HT-29 (cell line): ENCODE results near the gene GMPPB. TPM values are rescaled to one million over a fixed set of nuclear protein-coding genes. Genes with fewer than 3 reads are reported as not detected.

Experiments used
- DNase-seq: peaks from one replicate; pipeline ENCODE4 v3.0.0-alpha.2; 2015; ENCODE audit warnings: low spot score
- small RNA-seq: library from RNA; depleted of rRNA; stranded (forward); fragments of <200 nt; gene quantifications from one replicate; pipeline ENCODE3, GENCODE V24; 2014
- total RNA-seq: library from RNA; depleted of rRNA; stranded (reverse); fragments of >200 nt; shearing (Covaris generic); gene quantifications from 2 replicates; pipeline ENCODE4 v1.2.3, GENCODE V29; 2014; rRNA removed

The GMPPB gene
- total RNA-seq, 1 experiment from 2014 or later, result 40.0 TPM

DNA sequence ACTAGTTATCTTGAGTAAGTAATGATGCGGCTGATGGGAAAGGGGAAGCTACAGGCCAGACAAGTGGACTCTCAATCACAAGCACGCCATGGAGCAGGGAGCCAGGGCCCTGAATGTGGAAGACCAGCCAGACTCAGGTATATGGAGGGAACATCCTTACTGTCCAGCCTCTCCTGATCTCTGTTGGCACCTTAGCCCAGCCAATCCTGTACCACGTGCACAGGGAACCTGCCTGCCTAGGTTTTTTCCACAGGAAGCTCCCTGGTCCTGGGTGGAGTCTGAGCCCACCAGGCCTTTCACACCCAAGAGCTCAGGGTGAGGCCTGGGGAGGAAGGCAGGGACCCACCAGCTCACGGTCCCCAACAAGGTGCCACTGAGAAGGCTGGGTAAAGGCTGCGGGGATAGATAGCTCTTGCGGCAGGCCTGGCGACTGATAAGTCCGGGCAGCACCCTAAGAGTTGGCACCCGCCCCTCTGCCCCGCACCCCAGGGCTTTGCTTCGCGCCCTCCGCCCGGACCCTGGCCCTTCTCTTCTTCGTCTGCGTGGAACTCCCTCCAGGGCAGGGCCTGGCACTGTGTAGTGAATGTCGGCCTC is 50.5 kb downstream of the GMPPB start:
- DNase-seq, result peak; percentile 42

DNA sequence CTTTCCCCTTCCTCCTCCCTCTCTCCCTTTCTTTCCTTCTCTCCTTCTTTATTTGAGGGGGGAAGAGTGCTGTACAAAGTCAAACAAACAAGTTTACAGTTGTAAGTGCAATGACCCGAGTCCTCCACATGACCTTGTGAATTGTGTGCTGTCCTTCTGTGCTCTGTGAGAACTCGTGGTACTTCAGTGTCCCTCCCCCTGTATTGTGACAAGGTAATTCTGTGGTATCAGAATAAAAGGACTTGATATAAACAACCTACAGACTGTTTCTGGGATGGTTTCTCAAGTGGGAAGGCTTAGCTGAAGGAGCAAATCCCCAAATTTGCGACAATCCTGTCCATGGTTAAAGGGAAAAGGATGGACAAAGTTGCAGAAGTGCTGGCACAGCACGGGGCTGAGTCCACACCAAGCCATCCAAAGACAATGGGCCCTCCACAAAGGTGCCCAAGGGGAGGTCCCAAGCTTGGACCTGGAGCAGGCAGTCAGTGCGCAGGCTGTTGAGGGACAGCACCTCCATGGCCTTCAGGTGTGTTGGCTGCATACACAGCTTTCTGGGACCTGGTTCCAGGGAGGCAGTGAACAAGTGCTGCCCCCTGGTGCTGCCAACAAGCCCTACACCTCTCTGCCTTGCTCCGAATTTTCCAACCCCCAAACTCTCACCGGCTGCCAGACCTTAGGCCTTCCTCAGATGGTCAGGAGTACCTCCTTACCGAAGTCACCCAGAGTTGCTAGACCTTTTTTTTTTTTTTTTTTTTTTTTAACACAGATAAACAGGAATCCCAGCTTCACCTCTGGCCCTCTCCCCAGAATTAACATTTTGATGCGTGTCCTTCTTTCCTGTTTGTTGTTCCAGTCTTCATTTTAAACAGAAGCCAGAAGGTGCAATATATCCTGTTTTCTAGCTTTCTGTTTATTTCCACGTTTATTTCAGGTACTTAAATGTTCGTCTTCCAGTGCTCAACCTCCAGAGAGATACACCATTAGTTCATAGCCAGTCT is 52.2 kb downstream of the GMPPB start:
- peak; percentile 73 for DNase-seq

DNA sequence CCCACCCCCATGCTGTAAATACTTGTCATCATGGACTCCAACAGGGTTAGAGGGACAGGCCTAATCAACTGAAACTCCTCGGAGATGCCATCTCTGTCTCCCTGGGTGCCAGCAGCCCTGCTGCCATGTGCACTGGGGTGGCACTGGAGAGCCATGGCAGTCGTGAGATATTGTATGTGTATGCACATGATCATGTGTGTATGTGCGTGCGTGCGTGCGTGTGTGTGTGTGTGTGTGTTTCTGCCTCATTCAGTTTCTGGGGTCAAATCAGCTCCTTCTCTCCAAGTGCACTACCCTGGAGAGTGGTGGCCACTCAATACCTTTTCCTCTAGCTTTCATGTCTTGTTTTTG is 52.8 kb downstream of the GMPPB start:
- DNase-seq, result no peak

Small RNAs within 50 kb of the gene (small RNA-seq; reads per million reads assigned to genes)
- gene AMIGO3, result not detected
- gene COX6CP14, result not detected

Other genes with a start within 250 kb of the GMPPB start
- not detected in 2 replicates for gene BSN, start 169.5 kb downstream of the GMPPB start, total RNA-seq
- gene APEH, start 49.6 kb downstream of the GMPPB start, total RNA-seq, result 246 and 254 TPM in 2 replicates
- gene MST1, start 34.5 kb downstream of the GMPPB start, total RNA-seq, result 2.2 and 3.3 TPM in 2 replicates
- gene RNF123, start 34.4 kb downstream of the GMPPB start, total RNA-seq, result 22.4 and 24.3 TPM in 2 replicates
- 2.0 and 2.7 TPM in 2 replicates for gene AMIGO3, start 4.3 kb downstream of the GMPPB start, total RNA-seq
- gene IP6K1, start 62.6 kb upstream of the GMPPB start, total RNA-seq, result 24.3 and 38.3 TPM in 2 replicates
- 0.15 and 0.34 TPM in 2 replicates for gene CDHR4, start 75.9 kb upstream of the GMPPB start, total RNA-seq
- gene INKA1, start 79.3 kb upstream of the GMPPB start, total RNA-seq, result 0.15 TPM in 1 of 2 replicates, not detected in the other
- 5.1 and 6.1 TPM in 2 replicates for gene UBA7, start 90.0 kb upstream of the GMPPB start, total RNA-seq
- gene TRAIP, start 132.6 kb upstream of the GMPPB start, total RNA-seq, result 10.3 and 12.8 TPM in 2 replicates
- gene CAMKV, start 146.0 kb upstream of the GMPPB start, total RNA-seq, result not detected in 2 replicates
- gene MST1R, start 179.9 kb upstream of the GMPPB start, total RNA-seq, result 60.3 and 64.4 TPM in 2 replicates
- gene MON1A, start 205.9 kb upstream of the GMPPB start, total RNA-seq, result 13.6 and 15.1 TPM in 2 replicates
- 17.4 and 23.7 TPM in 2 replicates for gene RBM6, start 216.2 kb upstream of the GMPPB start, total RNA-seq